Stimulated activated CD4-positive, alpha-beta T cell treated with anti-CD3 and anti-CD28 coated beads, TNF-alpha, amount 100 ng/mL, for 4 hours (primary cell): Measurements from ENCODE around the gene PRLR.

Experiments used
- DNase-seq, 3 experiments: peaks; one replicate each; pipeline ENCODE4 v3.0.0-alpha.2; 2020; ENCODE audit warnings: low read depth in 3 of 3

PRLR gene

DNA sequence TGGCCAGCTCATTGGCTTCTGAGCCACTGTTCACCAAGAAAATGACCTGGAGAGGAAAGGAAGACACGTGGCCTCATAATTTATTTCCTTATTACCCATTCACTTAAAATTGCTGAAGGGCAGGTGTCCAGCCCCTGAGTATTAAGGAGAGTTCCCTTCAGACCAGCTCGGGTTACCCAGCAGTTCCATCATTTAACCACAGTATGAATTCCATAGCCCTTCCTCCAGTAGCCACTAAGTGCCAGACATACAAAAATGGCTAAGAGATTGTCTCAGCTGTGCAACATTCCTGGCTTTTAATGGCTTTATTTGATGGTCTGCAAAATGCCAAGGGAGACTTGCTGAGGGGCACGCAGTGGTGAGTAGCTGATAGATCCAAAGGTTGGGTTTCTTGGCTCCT lies 195.0 kb downstream of the PRLR start:
- no peak for DNase-seq

DNA sequence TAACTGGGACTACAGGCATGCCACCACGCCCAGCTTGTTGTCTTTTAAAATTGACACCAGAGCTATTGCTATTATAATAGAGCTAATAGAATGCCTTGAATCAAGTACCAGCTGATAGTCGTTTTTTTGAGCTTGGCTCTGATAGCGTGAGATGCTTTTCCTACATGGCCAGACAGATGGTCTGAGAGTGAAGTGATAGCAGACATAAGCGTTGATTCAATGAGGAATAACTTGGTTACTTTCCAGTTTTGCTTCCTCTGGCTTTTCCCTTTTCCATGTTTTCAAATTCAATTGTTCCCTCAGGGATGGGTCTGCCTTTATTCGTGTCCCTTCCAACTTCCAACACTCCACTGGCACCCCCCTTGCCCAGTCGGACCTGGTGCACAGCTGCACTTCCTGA lies 197.9 kb downstream of the PRLR start:
- DNase-seq: no peak

DNA sequence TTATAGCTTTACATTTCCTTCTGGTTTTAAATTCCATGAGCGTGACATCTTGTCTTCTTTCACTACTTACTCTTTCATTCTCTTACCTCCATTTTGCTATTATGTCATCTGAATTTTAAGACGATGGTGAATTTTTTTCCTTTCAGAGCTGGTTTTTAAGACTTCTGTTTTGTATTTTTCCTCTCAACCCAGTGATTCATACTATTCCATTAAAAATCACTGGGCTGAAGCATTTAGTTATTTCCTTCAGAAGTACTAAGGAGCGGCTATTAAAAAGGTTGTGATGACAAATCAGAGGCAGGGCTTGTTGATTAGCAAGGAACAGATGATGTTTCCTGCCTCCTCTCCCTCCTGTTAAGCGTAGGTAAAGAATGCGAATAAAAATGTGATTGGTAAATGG lies 199.0 kb downstream of the PRLR start:
- no peak for DNase-seq

DNA sequence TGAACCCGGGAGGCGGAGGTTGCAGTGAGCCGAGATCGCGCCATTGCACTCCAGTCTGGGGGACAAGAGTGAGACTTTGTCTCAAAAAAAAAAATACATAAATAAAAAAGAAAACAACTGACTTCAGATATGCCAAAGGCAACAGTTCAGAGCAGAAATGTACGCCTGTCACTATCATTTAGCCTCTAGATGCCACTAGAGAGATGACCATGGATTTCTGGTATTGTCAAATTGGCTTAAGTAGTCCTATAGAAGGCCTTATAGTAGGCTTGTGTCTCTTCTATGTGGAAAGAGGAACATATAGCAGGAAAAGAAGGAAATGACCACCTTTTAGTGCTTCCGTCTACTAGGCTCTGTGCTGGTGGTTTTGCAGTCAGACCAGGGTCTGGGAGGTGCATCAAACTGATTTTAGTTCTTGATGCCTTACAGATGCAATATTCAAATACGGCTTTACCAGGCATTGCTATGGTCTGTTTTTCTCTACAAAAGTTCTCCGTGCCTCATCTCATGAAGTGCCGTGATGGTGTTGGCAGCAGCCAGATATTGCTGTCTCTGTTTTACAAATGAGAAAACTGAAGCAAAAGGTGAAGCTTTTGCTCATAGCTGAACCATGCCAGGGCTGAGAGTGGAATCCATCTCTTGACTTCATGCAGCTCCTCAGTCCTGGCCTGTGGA lies 199.7 kb downstream of the PRLR start:
- DNase-seq: no peak

DNA sequence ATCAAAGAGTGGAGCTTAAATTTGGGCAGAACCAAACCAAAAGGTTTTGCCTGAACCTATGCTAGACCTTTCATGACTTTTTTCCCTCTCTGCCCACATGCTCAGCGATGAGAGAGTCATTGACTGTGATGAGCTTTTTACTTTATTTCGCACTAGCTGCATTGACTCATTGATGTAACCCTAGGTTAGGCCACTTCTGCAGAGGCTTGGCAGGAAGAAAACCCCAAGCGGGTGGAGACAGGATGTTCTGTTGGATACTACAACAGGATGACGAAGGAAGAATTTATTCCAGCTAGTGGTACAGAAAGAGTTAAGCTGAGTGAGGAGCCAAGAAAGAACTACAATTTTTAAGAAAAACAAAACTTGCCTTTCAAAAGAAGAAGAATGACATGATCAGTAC lies 201.0 kb downstream of the PRLR start:
- DNase-seq: no peak

DNA sequence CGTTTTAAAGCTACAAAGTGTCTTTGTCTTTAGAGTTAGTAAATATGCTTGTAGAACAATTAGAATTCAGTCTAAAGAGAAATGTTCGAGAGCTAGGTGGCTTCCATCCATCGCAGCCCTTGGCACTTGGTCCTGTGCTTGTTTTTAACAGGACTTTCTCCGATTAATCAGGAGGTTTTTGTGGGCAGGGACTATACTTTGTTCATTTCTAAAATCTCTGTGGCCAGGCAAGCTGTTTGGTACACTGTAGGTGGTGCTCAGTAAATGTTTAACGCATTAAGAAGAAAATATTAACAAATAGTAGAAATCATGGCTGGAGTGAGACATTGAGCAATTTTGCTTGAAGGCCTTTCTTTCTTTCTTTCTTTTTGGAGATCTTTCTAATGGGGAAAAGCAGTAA lies 203.3 kb downstream of the PRLR start:
- no peak for DNase-seq

DNA sequence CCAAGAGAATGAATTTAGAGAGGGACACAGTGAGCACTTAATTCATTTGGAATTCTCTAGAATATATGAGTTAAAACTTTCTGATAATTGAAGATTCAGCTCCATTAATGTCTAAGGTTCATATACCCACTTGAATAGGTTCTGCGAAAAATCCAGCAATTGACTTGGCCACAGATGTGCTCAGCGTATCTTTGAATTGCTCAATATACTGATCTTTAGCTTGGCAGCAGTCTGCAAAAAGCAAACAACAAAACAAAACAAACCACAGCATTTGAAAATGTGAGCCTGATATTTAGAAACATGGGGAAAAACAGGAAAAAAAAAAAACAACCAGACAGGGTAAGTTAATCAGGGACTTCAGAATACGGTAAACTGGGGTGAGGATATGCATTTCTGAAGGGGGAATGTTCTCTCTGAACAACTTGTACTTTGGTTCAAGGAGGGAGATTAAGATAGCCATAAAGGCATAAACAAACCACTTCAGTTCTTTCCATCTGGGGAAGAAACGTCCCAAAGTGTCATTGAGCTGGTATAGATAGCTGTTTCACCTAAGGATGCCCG lies 203.9 kb downstream of the PRLR start:
- DNase-seq: no peak

DNA sequence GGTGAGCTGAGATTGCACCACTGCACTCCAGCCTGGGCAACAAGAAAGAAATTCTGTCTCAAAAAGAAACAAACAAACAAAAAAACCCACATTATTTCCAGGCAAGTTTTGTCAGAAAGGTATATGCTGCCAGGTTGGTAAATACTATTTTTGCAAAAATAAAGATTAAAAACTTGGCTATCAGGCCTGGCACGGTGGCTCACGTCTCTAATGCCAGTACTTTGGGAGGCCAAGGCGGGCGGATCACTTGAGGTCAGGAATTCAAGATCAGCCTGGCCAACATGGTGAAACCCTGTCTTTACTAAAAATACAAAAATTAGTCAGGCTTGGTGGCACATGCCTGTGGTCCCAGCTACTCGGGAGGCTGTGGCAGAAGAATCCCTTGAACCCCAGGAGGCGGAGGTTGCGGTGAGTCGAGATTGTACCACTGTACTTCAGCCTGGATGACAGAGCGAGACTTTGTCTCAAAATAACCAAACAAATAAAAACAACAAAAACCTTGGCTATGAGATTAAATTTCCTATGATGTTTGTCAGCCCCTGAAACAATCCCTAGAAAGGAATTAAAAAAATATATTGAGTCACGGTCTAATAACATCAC lies 205.3 kb downstream of the PRLR start:
- DNase-seq: no peak

DNA sequence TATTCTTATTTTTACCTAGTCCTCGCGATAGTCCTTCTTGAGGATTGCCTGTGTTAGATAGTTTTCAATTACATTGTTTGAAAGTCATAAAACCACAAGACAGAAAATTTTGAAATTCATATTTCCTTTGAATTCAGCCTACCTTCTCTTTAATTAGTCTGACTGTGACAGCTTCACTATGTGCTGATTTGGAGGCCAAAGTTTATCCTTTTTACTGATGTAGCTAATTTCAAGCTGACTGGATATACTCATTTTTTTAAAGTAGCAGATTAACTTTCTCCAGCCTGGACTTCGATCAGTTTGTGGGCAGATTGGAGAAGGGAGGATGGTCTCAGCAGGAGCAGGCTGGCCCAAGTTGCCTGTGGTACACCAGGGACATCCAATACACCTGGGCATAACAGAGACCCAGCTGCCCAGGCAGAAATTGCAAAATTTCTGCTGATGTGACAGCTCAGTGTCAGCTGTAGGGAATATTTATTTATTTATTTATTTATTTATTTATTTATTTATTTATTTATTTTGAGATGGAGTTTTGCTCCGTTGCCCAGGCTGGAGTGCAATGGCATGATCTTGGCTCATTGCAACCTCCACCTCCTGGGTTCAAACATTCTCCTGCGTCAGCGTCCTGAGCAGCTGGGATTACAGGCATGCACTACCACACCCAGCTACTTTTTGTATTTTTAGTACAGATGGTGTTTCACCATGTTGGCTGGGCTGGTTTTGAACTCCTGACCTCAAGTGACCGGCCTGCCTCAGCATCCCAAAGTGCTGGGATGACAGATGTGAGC lies 206.7 kb downstream of the PRLR start:
- no peak for DNase-seq

DNA sequence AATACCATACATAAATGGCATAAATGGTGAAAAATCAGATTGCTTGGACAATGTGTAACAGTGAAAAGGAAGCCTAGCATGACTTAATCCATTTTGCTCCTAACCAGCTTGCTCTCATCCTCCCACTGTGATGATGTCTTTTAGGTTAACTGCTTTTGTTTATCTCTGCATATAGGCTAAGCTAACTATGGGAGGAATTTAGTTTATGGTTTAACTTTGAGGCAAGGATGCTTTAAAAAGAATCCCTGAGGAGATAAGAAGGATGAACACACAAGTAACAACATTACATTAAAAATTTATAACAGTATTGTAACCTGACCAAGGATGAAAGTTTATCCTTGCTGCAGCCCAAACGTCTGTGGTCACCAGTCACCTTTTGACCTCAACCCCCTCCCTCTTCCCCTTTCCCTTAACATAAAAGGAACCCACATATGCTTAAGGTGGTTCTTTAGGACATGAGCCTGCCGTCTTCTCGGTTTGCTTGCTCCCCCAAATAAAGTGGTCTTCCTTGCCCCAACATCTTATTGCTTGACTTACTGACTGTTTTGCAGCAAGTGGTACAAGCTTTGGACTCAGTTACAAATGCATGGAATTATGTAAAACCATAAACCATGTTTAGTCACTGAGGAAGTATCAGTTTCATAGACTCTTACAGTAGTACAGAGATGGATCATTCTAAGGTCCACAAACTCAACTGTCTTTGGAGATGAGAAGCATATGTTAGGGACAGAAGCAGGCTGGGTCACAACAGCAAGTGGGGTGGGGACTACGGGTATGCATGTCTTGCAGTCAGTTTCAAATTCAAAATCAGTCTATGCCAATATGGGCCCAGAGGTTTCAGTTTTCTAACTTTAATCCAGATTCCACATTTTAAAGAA lies 213.9 kb downstream of the PRLR start:
- DNase-seq: no peak

DNA sequence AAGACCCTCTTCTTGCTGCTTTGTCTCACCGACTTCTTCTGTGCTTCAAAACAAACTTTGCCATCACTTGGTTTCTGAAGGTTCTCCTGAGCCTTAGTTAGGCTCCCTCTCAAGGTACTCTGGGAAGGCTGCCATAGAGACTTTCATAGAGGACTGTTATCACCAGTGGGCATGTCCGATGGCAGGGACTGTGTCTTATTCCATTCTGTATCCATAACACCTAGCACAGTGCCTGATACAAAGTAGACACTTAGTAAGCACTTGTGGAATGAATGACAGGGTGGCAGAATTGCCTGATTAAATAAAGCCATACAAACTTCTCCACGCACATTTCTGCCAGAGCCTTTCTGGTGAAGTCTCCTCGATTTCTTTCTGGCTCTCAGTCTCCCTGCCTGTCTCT lies 215.2 kb downstream of the PRLR start:
- DNase-seq: no peak

DNA sequence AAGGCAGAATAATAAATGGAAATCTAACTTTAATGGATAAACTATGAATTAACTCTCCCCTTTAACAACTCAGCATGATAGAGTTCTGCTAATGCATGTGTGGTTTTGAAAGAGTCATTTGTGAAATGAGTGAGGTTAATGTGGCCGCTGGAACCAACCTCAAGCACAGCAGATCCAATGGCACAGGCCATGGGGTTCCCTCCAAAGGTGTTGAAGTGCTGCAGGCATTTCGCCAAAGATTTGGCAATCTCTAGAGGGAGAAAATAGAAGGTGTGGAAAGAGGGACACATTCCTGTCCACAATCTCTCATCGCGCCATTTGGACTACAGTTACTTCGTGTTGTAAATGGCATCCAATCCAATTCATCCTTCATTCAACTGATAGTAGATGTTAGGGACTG lies 217.5 kb downstream of the PRLR start:
- no peak for DNase-seq

DNA sequence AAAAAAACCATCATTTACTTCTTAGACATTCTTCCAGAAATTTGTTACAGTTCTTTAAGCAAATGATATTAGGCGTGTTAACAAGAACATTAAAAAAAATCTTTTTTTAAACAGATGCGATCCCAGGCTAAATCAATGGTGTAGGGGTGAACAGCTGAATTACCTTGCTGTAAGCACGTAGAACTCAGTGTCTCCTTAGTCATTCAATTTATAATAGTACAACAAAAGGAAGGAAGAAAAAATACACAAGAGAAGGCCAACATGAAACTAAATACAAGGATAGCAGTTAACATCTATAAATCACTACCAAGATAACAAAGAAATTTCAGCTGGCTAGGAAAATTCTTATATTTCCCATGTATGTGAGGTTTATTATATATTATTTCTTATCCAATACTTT lies 217.9 kb downstream of the PRLR start:
- no peak for DNase-seq

DNA sequence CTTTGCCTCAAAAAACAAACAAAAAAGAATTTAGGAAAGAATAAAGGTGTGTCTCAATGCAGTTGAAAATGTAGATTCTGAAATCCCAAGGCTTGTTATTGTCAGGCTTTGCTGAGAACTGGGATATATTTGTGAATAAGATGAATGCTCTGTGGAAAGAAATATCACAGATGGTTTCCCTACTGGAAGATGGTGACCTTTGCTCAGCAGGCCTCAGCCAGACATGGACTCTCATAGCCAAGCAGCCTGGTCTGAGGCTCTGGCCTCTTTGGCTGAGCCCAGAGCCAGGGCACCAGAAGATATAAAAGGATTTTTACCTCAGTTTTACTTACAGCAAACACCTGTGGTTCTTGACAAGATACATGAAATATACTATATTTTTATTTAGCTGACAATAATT lies 219.6 kb downstream of the PRLR start:
- no peak for DNase-seq

DNA sequence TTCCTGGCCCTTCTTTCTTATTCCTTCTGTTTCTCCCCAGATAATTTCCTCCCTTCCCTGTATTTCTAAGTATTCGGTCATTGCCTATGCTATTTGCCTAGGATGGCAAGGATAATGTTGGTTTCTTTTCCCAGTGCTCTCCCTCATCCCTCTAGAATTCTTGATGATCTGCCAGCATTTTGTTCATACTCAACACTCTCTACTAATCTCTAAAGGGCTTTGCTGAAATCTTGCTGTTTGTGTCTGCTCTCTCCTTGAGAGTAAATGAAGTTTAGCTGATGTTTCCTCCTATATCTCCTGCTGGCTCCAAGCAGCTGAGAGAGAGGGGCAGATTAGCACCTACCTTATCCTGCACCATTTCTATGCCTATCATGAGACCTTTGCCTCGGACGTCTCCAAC lies 220.6 kb downstream of the PRLR start:
- DNase-seq: no peak

DNA sequence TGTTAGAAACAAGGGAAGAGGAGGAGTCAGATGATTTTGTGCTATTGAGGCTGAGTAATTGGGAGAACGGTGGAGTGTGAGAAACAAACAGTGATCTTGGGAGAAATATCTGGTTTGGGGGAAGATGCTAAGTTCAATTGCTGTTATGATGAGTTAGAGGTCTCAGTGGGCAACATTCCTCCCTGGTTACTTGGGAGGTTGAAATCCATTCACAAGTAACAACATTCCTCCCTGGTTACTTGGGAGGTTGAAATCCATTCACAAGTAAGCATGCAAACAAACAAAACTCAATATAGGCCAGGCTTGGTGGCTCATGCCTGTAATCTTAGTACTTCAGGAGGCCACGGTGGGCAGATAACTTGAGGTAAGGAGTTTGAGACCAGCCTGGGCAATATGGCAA lies 221.3 kb downstream of the PRLR start:
- no peak for DNase-seq

DNA sequence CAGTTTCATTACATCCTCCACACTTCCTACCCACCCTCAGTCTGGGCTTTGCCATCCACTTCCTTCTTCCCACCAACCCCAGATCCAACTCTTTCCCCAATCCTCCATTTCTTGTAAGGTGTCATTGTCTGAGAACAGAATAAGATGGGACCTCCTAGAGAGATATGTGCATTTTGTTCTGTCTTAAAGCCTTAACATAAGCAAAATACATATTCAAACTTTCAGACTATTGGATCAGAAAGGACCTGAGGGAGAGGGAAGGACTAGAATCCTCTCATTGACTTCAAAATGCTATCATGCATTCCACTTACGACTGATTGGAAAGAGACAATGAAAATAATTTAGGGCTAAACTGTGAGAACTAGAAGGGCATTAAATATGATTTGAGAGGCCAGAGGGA lies 225.5 kb downstream of the PRLR start:
- no peak for DNase-seq

DNA sequence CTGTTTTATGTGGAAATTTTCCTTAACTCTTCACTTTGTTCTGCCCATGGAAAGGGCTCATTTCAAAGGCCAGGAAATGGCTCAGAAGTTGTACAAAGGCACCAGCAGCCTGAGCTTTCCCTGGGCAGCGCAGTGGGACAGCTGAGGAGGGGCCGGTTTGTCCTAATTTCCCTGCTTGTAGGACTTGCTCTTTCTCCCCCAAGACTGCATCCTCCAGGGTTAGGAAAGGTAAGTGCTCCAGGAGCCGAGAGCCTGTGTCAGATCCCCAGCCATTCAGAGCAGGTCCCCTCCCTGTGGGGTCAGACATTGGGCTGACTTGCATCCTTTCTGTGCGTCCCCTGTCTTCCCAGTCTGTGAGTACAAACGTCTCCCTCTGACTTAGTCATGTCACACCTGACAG lies 226.1 kb downstream of the PRLR start:
- no peak for DNase-seq

DNA sequence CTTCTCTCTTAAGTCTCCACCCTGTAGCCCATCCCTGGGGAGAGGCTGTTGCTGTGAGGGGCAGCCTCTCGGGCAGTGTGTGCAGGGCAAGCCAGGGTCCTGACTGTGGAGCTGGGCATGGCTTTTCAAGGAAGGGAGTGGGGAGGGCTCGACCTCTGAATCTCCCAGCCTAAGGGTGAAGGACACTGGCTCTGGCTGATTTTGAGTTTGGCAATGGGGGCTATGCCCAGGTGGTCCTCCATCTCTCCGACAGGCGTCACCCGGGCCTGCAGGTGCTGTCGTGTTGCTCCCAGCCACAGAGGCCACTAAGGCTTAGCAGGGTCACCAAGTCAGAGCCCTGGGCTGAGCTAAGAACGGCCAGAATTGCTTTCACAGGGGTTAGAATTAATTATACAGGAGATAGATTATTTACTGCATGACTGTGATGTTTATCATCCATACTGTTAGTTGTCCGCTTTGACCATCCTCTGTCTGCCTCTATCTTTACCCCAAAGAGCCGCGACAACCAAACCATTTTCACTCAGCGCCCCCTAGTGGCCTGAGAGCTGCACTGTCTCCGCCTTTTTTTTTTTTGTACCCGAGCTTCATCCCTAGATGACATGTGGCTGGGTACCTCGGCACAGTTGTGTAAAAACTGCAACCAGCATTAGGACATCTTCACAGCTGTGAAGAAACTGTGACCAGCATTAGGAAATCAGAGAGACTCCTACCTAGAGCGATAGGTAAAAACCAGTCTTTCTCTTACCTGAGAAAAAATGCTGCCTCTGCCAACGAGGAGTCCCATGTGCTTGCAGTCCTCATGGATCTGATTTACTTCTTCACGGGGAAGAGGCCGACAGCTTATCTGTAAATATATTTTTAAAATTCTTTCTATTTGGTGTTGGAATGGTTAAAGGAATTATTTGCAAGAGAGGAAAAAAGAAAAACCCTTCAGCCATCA lies 227.0 kb downstream of the PRLR start:
- DNase-seq: peak; percentile 11 to 36 (median 21)

DNA sequence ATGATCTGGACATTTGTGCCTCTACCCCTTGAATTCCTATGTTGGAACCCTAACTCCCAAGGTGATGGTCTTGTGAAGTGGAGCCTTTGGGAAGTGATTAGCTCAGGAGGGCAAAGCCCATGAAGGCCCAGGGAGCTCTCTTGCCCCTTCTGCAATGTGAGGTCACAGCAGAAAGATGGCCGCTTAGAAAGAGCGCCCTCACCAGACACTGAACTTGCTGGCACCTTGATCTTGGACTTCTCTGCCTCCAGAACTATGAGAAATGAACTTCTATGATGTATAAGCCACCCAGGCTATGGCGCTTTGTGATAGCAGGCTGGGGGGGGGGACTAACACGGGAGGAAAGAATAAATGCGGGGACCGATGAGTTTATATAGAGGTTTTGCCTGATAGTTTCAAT lies 227.8 kb downstream of the PRLR start:
- no peak for DNase-seq

DNA sequence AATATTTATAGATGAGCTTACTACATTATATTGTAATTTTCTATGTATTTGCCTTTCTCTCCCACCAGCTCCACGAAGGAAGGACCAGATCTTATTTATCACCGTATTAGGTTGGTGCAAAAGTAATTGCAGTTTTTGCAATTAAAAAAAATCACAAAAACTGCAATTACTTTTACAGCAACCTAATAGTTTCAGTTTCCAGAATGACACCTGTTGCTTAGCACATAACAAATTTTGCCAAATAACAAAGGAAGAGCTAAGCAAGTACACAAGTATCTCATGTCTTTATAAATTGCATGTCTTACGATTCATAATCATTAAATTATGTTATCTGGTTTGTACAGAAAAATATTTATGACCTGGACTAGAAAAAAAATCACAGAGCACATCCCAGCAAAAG lies 228.4 kb downstream of the PRLR start:
- DNase-seq: no peak
